SK-N-DZ (cell line): ENCODE results near the gene IRS2.

Experiments used
- DNase-seq: peaks from one replicate; pipeline ENCODE4 v3.0.0-alpha.2; 2015; ENCODE audit warnings: low spot score

IRS2 gene

GRCh38 chr13:109755997-109756396 is 30.4 kb downstream of the IRS2 start:
- DNase-seq: no peak

GRCh38 chr13:109755551-109755950 is 30.8 kb downstream of the IRS2 start:
- DNase-seq: no peak

GRCh38 chr13:109751477-109751876 is 34.9 kb downstream of the IRS2 start:
- no peak for DNase-seq

DNA sequence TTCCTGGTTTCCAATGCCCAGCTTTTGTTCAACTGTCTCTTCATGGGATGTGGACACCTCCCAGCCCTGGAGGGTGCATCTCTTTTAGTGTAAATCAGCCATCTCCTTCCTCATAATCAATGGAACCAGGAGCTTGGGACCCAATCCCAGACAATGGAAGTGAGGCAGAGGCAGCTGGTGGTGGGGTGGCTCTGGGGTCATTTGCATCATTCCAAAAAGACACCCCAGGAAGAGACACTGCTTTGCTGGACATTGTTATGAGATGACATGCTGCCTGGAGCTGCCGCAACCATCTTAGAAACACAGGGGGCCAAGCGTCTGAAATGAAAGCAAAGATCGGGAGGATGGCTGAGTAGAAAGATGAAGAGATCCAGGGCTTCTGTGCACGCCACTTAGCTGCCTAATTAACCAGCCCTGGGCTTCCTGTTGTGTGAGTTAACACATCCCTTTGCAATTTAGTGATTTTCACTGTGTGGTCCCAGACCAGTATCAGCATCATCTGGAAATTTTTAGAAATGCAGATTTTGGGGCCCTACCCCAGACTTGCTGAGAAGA is 36.1 kb downstream of the IRS2 start:
- peak; percentile 36 for DNase-seq

GRCh38 chr13:109749365-109749764 is 37.0 kb downstream of the IRS2 start:
- no peak for DNase-seq

GRCh38 chr13:109748677-109749076 is 37.7 kb downstream of the IRS2 start:
- no peak for DNase-seq

DNA sequence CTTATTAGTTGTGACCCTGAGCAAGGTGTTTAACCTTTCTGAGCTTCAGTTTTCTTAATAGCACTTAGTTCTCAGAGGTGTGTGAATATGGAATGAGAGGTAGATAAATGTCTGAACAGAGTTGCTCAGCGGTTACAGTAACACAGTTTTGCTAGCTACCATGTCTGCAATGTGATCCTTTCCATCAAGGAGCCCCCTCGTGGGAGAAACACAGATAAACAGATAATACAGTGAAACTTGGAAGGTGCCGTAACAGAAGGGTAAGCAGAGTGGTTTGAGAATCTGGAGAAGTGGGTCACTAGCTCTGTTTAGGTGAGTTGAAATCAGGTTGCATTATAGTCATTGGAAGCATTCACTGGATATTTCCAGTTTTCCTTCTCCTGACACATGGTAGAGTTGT is 38.9 kb downstream of the IRS2 start:
- DNase-seq: no peak

- DNase-seq: no peak
These were observed 40.0 kb downstream of the IRS2 start for GRCh38 chr13:109746364-109746763.

GRCh38 chr13:109745702-109746101 is 40.7 kb downstream of the IRS2 start:
- DNase-seq: no peak

- DNase-seq: no peak
These were observed 41.3 kb downstream of the IRS2 start for GRCh38 chr13:109745060-109745459.

- DNase-seq: no peak
These were observed 41.8 kb downstream of the IRS2 start for GRCh38 chr13:109744512-109745051.

DNA sequence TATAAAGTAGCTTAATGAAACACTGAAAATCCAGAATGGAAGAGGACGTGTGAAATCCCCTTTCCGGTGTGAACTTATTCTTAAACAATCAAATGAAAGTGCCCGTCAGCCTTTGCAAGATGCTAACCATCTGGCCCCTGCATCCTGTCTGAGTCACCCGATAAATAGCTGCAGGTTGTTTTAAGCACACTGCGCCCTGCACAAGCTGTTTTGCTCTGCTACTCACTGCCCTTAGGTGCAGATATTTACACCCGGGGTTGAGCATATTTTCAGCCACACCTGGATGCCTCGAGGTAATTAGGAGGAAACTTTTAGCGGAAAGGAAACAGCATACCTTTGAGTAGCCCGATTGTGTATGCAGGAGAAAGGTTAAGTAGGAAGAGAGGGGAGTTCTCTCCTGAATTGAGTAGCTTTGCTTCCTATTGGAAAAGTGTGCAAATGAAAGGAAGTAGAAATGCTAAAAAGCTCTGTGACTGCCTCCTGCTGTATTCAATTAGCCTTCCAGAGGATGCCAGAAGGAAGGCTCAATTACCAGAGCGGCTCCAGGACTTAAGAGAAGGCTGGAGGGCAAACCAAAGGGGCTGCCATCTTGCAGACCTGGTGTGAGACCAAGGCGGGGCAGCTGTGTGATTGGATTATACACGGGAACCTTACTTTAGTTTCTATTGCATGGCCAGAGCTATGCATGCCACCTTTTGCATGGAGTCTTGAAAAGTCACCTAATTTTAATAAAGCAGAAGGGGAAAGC is 42.5 kb downstream of the IRS2 start:
- no peak for DNase-seq

DNA sequence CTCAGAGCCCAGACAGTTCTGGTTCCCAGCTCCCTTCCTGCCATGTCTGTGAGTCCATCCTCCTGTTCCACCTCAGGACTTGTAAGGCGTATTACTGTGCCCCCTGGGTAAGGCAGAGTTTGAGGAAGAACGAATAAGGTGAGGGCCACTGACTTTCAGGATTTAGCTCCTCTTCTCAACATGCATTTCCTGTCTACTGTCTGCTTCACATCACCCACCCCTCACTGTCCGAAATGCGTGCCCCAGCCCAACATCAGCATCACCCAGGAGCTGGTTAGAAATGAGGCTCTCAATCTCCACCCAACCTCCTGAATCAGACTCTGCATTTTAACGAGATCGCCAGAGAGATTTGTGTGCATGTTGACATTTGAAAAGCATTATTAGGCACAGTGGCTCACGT is 44.4 kb downstream of the IRS2 start:
- no peak for DNase-seq

DNA sequence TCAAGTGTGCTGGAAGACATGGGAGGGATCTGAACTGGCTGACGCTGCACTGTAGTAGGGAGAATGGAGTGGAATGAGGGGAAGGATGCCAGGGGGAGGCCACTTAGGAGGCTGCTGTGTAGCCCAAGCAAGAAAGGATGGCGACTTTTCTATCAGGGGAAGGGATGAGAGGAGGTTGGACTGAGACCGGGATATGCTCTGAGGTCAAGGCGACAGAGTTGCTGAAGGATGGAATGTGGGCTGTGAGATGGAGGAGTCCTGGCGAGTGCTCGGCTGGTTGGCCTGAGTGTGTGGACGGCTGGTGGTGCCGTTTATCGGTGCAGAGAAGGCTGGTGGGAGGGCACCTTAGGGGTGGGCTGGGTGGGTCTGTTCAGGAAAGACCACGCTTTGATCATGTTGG is 45.7 kb downstream of the IRS2 start:
- no peak for DNase-seq

- DNase-seq: no peak
These were observed 46.3 kb downstream of the IRS2 start for GRCh38 chr13:109740121-109740520.

DNA sequence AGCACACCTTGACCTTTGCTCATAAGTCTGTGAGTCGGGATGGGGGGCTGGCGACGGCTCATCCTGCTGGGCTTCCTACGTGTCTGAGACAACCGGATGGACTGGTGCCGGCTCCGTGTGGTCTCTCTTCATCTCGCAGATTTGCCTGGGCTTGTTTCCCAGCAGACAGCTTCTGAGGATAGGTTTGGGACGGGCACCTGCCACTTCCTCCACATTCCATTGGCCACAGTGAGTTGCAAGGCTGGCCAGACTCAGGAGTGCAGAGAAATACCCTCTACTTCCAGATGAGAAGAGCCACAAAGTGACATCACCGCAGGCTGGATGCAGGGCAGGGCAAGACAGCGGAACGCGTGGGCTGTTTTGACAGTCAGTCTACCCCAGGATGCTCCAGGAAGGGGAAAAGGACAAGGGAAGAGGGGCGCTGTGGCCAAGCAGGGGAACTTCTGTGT is 48.1 kb downstream of the IRS2 start:
- no peak for DNase-seq

GRCh38 chr13:109737606-109738005 is 48.8 kb downstream of the IRS2 start:
- no peak for DNase-seq

- no peak for DNase-seq
These were observed 49.3 kb downstream of the IRS2 start for GRCh38 chr13:109737046-109737573.

GRCh38 chr13:109735436-109735966 is 50.9 kb downstream of the IRS2 start:
- no peak for DNase-seq

- peak; percentile 29 for DNase-seq
These were observed 52.2 kb downstream of the IRS2 start for GRCh38 chr13:109734002-109734785.

DNA sequence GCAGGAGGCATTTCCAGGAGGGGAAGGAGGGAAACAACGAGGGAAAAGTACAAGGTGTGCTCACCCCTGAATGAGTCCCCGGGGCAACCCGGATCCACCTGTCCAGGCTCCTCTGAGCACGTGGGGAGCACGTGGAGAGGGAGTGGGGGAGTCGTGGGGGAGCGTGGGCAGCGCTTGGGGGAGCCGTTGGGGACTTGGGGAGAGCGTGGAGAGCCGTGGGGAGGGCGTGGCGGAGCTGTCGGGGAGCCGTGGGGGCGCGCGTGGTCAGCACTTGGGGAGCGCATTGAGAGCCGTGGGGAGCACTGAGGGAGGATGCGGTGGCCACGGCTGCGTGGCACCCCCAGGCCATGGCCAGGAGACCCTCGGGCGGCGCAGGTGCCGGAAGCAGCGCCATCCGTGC is 52.8 kb downstream of the IRS2 start:
- DNase-seq: no peak
